Left lobe of liver (tissue), 2 donors: ENCODE measurements around the gene ETV1. TPM values are rescaled to one million over a fixed set of nuclear protein-coding genes. Genes with fewer than 3 reads are reported as not detected.
A peak's percentile ranks its signal among the peaks of the same experiment; 100 is the strongest.

ENCODE experiments used
- ATAC-seq: fragments of 200-7000 bp; cut with Tn5 transposase; one replicate; pipeline ENCODE4 v1.9.1; 2020; ENCODE audit warnings: mild to moderate bottlenecking, moderate library complexity
- DNase-seq: peaks from one replicate; pipeline ENCODE4 v3.0.0-alpha.2; 2020; ENCODE audit warnings: low spot score
- total RNA-seq: library from RNA; stranded (reverse); gene quantifications from one replicate; pipeline ENCODE4 v1.2.1, GENCODE V29; 2021
- donor health status: DM: no; HTN: no; CAD: no; lungs with moderate emphysema.
- donor health status: DM: no; HTN: yes; CAD: no.

Gene ETV1
- total RNA-seq, 1 donor from 2014 or later: 8.4 TPM

GRCh38 chr7:13886356-13886755 lies 103.1 kb downstream of the ETV1 start:
- DNase-seq (no peak), ATAC-seq (no peak)

- ATAC-seq: no peak
- DNase-seq: no peak
Observed at GRCh38 chr7:13882051-13882450, 107.4 kb downstream of the ETV1 start.

- no peak for DNase-seq
- no peak for ATAC-seq
Observed at GRCh38 chr7:13880789-13881188, 108.7 kb downstream of the ETV1 start.

- DNase-seq: no peak
- ATAC-seq: no peak
Observed at GRCh38 chr7:13879994-13880686, 109.3 kb downstream of the ETV1 start.

GRCh38 chr7:13879143-13879542 lies 110.3 kb downstream of the ETV1 start:
- DNase-seq: no peak
- no peak for ATAC-seq

GRCh38 chr7:13878154-13878553 lies 111.3 kb downstream of the ETV1 start:
- no peak for DNase-seq
- no peak for ATAC-seq

GRCh38 chr7:13875496-13876074 lies 113.9 kb downstream of the ETV1 start:
- no peak for DNase-seq
- no peak for ATAC-seq

GRCh38 chr7:13874783-13875182 lies 114.7 kb downstream of the ETV1 start:
- no peak for DNase-seq
- peak; percentile 58 for ATAC-seq

- no peak for ATAC-seq
- no peak for DNase-seq
Observed at GRCh38 chr7:13872709-13873108, 116.8 kb downstream of the ETV1 start.

- ATAC-seq: no peak
- DNase-seq: no peak
Observed at GRCh38 chr7:13871008-13871407, 118.5 kb downstream of the ETV1 start.

GRCh38 chr7:13860734-13861133 lies 128.7 kb downstream of the ETV1 start:
- no peak for DNase-seq
- ATAC-seq: no peak

- no peak for ATAC-seq
- DNase-seq: no peak
Observed at GRCh38 chr7:13856012-13856411, 133.5 kb downstream of the ETV1 start.

GRCh38 chr7:13852281-13852968 lies 137.0 kb downstream of the ETV1 start:
- no peak for DNase-seq
- no peak for ATAC-seq

GRCh38 chr7:13851736-13852135 lies 137.7 kb downstream of the ETV1 start:
- ATAC-seq (no peak), DNase-seq (no peak)

- no peak for ATAC-seq
- DNase-seq: no peak
Observed at GRCh38 chr7:13850185-13850752, 139.2 kb downstream of the ETV1 start.

- ATAC-seq: no peak
- no peak for DNase-seq
Observed at GRCh38 chr7:13849163-13849892, 140.1 kb downstream of the ETV1 start.

- DNase-seq: no peak
- ATAC-seq: no peak
Observed at GRCh38 chr7:13848681-13849131, 140.8 kb downstream of the ETV1 start.

GRCh38 chr7:13846386-13846785 lies 143.1 kb downstream of the ETV1 start:
- no peak for ATAC-seq

GRCh38 chr7:13845601-13846000 lies 143.9 kb downstream of the ETV1 start:
- no peak for ATAC-seq

More at GRCh38 chr7:13846386-13846785, 143.1 kb downstream of the ETV1 start:
- DNase-seq: no peak

GRCh38 chr7:13844954-13845353 lies 144.5 kb downstream of the ETV1 start:
- no peak for ATAC-seq
- DNase-seq: no peak

More at GRCh38 chr7:13845601-13846000, 143.9 kb downstream of the ETV1 start:
- DNase-seq: no peak

GRCh38 chr7:13841284-13841683 lies 148.2 kb downstream of the ETV1 start:
- no peak for DNase-seq
- ATAC-seq: peak; percentile 83
